MCF 10A (cell line): ENCODE results near the gene CFL2. TPM values are rescaled to one million over a fixed set of nuclear protein-coding genes. Genes with fewer than 3 reads are reported as not detected.

Experiments
- BruUV-seq: library from RNA; stranded (reverse); fragments of 400-500 nt; replicated peaks from 2 replicates; lab custom pipeline; 2021; lab: Mats Ljungman, UMichigan
- CTCF ChIA-PET: fragments of 300-600 bp; sonication (Branson Sonifier 250); formaldehyde crosslinking; extraction: SDS; loops from one replicate; lab custom pipeline; 2021; ENCODE audit warnings: antibody characterized with exemption, inconsistent platforms; lab: Yijun Ruan, JAX
- POLR2A ChIA-PET: fragments of 300-600, 350-650 bp; sonication (Branson Sonifier 250); formaldehyde crosslinking; extraction: SDS; loops from one replicate; lab custom pipeline; 2020; ENCODE audit warnings: antibody characterized with exemption, inconsistent platforms; lab: Yijun Ruan, JAX
- DNase-seq: peaks from one replicate; pipeline ENCODE4 v3.0.0-alpha.2; 2018; ENCODE audit not compliant: unreplicated experiment
- H3K27ac Mint-ChIP-seq: one replicate; pipeline ENCODE4 v1.8.0; 2022; ENCODE audit warnings: mild to moderate bottlenecking, low read depth, mixed read lengths; ENCODE audit not compliant: unreplicated experiment
- H3K27me3 Mint-ChIP-seq: one replicate; pipeline ENCODE4 v1.8.0; 2022; ENCODE audit warnings: mixed read lengths; ENCODE audit not compliant: insufficient read depth, unreplicated experiment
- H3K36me3 Mint-ChIP-seq: one replicate; pipeline ENCODE4 v1.8.0; 2022; ENCODE audit warnings: mild to moderate bottlenecking, moderate library complexity, mixed read lengths; ENCODE audit not compliant: insufficient read depth, unreplicated experiment
- H3K4me1 Mint-ChIP-seq: one replicate; pipeline ENCODE4 v1.8.0; 2022; ENCODE audit warnings: mixed read lengths; ENCODE audit not compliant: insufficient read depth, unreplicated experiment
- H3K4me3 Mint-ChIP-seq: one replicate; pipeline ENCODE4 v1.8.0; 2022; ENCODE audit warnings: mild to moderate bottlenecking, moderate library complexity, mixed read lengths; ENCODE audit not compliant: unreplicated experiment
- H3K9me3 Mint-ChIP-seq: one replicate; pipeline ENCODE4 v1.8.0; 2022; ENCODE audit warnings: mixed read lengths; ENCODE audit not compliant: unreplicated experiment
- intact Hi-C: fragments of 100-400 bp; cut with micrococcal nuclease; formaldehyde crosslinking; loops from 2 replicates; pipeline ENCODE4 v1.14.1; 2022
- total RNA-seq: library from RNA; stranded (reverse); gene quantifications from 2 replicates; pipeline ENCODE4 v1.2.3, GENCODE V29; 2022
- TF ChIP-seq, protein P1 (sequence below): fragments of 200-600 bp; IDR thresholded peaks from one replicate; pipeline ENCODE4 v1.8.0; 2022; ENCODE audit warnings: antibody characterized with exemption, mild to moderate bottlenecking; ENCODE audit not compliant: unreplicated experiment

CFL2 gene
- total RNA-seq, 1 experiment from 2014 or later: 39.7 TPM

GRCh38 chr14:34678306-34678705, 36.1 kb downstream of the CFL2 start:
- no peak for DNase-seq
- Mint-ChIP-seq H3K36me3 (peaks cover 5% of the 10 kb centered on the region), H3K4me1 (peaks cover 10% of the 10 kb centered on the region), H3K9me3 (no peaks in the 10 kb centered on the region), H3K27me3 (no peaks in the 10 kb centered on the region), H3K27ac (peak overlapping the region; percentile 56), H3K4me3 (peak overlapping the region; percentile 7)
- intact Hi-C loops: loop anchor here (5.0 kb wide), 1 partner anchor 34 kb away; the partner anchor contains the start of gene CFL2
- TF ChIP-seq, protein P1, sequence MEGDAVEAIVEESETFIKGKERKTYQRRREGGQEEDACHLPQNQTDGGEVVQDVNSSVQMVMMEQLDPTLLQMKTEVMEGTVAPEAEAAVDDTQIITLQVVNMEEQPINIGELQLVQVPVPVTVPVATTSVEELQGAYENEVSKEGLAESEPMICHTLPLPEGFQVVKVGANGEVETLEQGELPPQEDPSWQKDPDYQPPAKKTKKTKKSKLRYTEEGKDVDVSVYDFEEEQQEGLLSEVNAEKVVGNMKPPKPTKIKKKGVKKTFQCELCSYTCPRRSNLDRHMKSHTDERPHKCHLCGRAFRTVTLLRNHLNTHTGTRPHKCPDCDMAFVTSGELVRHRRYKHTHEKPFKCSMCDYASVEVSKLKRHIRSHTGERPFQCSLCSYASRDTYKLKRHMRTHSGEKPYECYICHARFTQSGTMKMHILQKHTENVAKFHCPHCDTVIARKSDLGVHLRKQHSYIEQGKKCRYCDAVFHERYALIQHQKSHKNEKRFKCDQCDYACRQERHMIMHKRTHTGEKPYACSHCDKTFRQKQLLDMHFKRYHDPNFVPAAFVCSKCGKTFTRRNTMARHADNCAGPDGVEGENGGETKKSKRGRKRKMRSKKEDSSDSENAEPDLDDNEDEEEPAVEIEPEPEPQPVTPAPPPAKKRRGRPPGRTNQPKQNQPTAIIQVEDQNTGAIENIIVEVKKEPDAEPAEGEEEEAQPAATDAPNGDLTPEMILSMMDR: no peak
- ChIA-PET CTCF (interaction anchor here (0.6 to 1.4 kb wide), 2 partner anchors 16 to 45 kb away, joined by 3 to 4 read pairs; no protein-coding TSS in a partner anchor), POLR2A (interaction anchor here (2.2 kb wide), 1 partner anchor 22 kb away, joined by 15 read pairs; no protein-coding TSS in a partner anchor)
- no TSS peak for BruUV-seq

DNA sequence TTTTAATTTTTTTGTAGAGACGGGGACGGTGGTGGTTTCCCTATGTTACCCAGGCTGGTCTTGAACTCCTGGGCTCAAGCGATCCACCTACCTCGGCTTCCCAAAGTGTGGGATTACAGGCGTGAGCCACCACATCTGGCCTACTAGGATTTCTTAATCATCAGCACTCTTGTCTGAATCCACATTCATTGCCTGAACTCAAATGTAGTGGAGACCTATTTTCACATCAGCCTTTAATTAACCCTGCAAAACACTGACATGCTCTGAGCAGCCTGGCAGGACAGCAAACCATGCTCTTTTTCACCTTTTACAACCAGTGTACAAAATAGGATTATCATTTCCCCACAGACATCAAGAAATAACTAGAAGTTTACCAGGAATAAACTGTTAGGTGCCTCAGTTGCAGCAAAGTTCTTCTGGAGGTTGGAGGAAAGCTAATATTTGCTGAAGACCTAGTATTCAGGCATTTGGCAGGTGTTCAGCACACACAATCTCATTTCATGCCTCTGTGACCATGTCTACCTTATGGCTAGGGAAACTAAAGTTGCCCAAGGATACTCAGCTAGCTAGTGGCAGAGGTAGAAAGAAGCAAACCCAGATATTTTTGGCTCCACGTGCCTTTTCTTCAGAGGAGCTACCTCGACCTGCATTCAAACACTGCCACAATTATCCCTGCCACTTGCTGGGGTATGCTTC, 37.7 kb downstream of the CFL2 start:
- TF ChIP-seq, protein P1: no peak
- Mint-ChIP-seq H3K4me3 (no peak overlapping the region), H3K27me3 (no peaks in the 10 kb centered on the region), H3K4me1 (peaks cover 10% of the 10 kb centered on the region), H3K9me3 (no peaks in the 10 kb centered on the region), H3K27ac (no peak overlapping the region), H3K36me3 (peaks cover 5% of the 10 kb centered on the region)
- no TSS peak for BruUV-seq
- ChIA-PET POLR2A (interaction anchor here (1.0 to 2.2 kb wide), 2 partner anchors 24 to 35 kb away, joined by 4 to 15 read pairs; no protein-coding TSS in a partner anchor), CTCF (interaction anchor here (0.6 to 8.2 kb wide), 3 partner anchors 23 to 111 kb away, joined by 3 to 126 read pairs (median 4); no protein-coding TSS in a partner anchor)
- intact Hi-C loops: loop anchor here (5.0 kb wide), 1 partner anchor 36 kb away; the partner anchor contains the start of gene CFL2
- DNase-seq: no peak

GRCh38 chr14:34673702-34674101, 40.7 kb downstream of the CFL2 start:
- no peaks in the 10 kb centered on the region for H3K9me3 Mint-ChIP-seq
- no peaks in the 10 kb centered on the region for H3K36me3 Mint-ChIP-seq
- H3K4me3 Mint-ChIP-seq: no peak overlapping the region
- no peaks in the 10 kb centered on the region for H3K27me3 Mint-ChIP-seq
- peaks cover 10% of the 10 kb centered on the region for H3K4me1 Mint-ChIP-seq
- ChIA-PET CTCF (interaction anchor here (0.7 to 8.2 kb wide), 17 partner anchors 10 to 749 kb away, joined by 3 to 126 read pairs (median 7); partner anchors contain the start of gene CFL2), POLR2A (interaction anchor here (1.1 to 3.6 kb wide), 2 partner anchors 44 to 49 kb away, joined by 4 to 15 read pairs; no protein-coding TSS in a partner anchor)
- intact Hi-C loops: loop anchor here (2.0 kb wide), 2 partner anchors 201 to 739 kb away; partner anchors contain the start of gene BAZ1A
- no peak for DNase-seq
- TF ChIP-seq, protein P1: no peak
- H3K27ac Mint-ChIP-seq: no peak overlapping the region
- no TSS peak for BruUV-seq

- ChIA-PET CTCF (interaction anchor here (0.6 to 8.2 kb wide), 16 partner anchors 9 to 425 kb away, joined by 3 to 126 read pairs (median 8); partner anchors contain the start of gene CFL2), POLR2A (interaction anchor here (0.6 to 3.6 kb wide), 5 partner anchors 9 to 203 kb away, joined by 3 to 15 read pairs (median 4); partner anchors contain the start of gene BAZ1A)
- TF ChIP-seq, protein P1: no peak
- no peaks in the 10 kb centered on the region for H3K9me3 Mint-ChIP-seq
- intact Hi-C loops: loop anchor here (1.0 to 2.0 kb wide), 3 partner anchors 52 to 741 kb away; partner anchors contain the start of gene BAZ1A
- H3K27ac Mint-ChIP-seq: no peak overlapping the region
- no peaks in the 10 kb centered on the region for H3K36me3 Mint-ChIP-seq
- DNase-seq: no peak
- BruUV-seq: no TSS peak
- no peaks in the 10 kb centered on the region for H3K27me3 Mint-ChIP-seq
- H3K4me3 Mint-ChIP-seq: no peak overlapping the region
- no peaks in the 10 kb centered on the region for H3K4me1 Mint-ChIP-seq
Observed at GRCh38 chr14:34671716-34672115, 42.7 kb downstream of the CFL2 start.
